ENCODE results near the gene MSRB3.
"Not testable (repeated sequence)": the region's sequence is repeated elsewhere in the genome, so short reads cannot be mapped to it uniquely, and the experiment has no call there.

MSRB3 gene

GRCh38 chr12:65446901-65447300, 168.4 kb downstream of the MSRB3 start:
- no peak overlapping the region for H3K4me3 ChIP-seq (ENCODE audit: low read depth, low read length)
- DNase-seq (ENCODE audit: low read depth, low spot score), result no peak
- POLR2A ChIA-PET, result no interaction called here
- no peak for TF ChIP-seq CTCF (IDR thresholded peaks at IDR 0.05; ENCODE audit: insufficient read depth, low read length, missing control alignments)
- CTCF ChIA-PET, result interaction anchor here (1.5 kb wide), 1 partner anchor 10 kb away, joined by 3 read pairs; no protein-coding TSS in a partner anchor

- no peak overlapping the region for H3K4me3 ChIP-seq (ENCODE audit: low read depth, low read length)
- ChIA-PET POLR2A (no interaction called here), CTCF (interaction anchor here (1.1 kb wide), 1 partner anchor 213 kb away, joined by 3 read pairs; no protein-coding TSS in a partner anchor)
- no peak for TF ChIP-seq CTCF (IDR thresholded peaks at IDR 0.05; ENCODE audit: insufficient read depth, low read length, missing control alignments)
- DNase-seq (ENCODE audit: low read depth, low spot score), result no peak
These were observed 170.9 kb downstream of the MSRB3 start for GRCh38 chr12:65449400-65449799.

- DNase-seq (ENCODE audit: low read depth, low spot score), result no peak
- CTCF ChIA-PET, result no interaction called here
- POLR2A ChIA-PET, result no interaction called here
- no peak overlapping the region for H3K4me3 ChIP-seq (ENCODE audit: low read depth, low read length)
- no peak for TF ChIP-seq CTCF (IDR thresholded peaks at IDR 0.05; ENCODE audit: insufficient read depth, low read length, missing control alignments)
These were observed 172.1 kb downstream of the MSRB3 start for GRCh38 chr12:65450625-65451024.

- DNase-seq (ENCODE audit: low read depth, low spot score), result no peak
- ChIA-PET POLR2A (no interaction called here), CTCF (no interaction called here)
- no peak overlapping the region for H3K4me3 ChIP-seq (ENCODE audit: low read depth, low read length)
- TF ChIP-seq CTCF (IDR thresholded peaks at IDR 0.05; ENCODE audit: insufficient read depth, low read length, missing control alignments), result no peak
These were observed 175.8 kb downstream of the MSRB3 start for GRCh38 chr12:65454115-65454787.

GRCh38 chr12:65457341-65457740, 178.9 kb downstream of the MSRB3 start:
- H3K4me3 ChIP-seq (ENCODE audit: low read depth, low read length); DNase-seq (ENCODE audit: low read depth, low spot score); POLR2A ChIA-PET; CTCF ChIA-PET: not testable (repeated sequence)

- POLR2A ChIA-PET, result no interaction called here
- DNase-seq (ENCODE audit: low read depth, low spot score), result no peak
- TF ChIP-seq CTCF (IDR thresholded peaks at IDR 0.05; ENCODE audit: insufficient read depth, low read length, missing control alignments), result no peak
- CTCF ChIA-PET, result no interaction called here
- H3K4me3 ChIP-seq (ENCODE audit: low read depth, low read length), result no peak overlapping the region
These were observed 180.2 kb downstream of the MSRB3 start for GRCh38 chr12:65458718-65459117.

GRCh38 chr12:65459545-65459944, 181.1 kb downstream of the MSRB3 start:
- DNase-seq (ENCODE audit: low read depth, low spot score), result no peak
- CTCF ChIA-PET, result no interaction called here
- TF ChIP-seq CTCF (IDR thresholded peaks at IDR 0.05; ENCODE audit: insufficient read depth, low read length, missing control alignments), result no peak
- H3K4me3 ChIP-seq (ENCODE audit: low read depth, low read length), result no peak overlapping the region
- POLR2A ChIA-PET, result no interaction called here

Measured in AG04449 (cell line).